Measurements from ENCODE around the gene C22orf31.

GRCh38 chr22:29014773-29015172, 46.9 kb downstream of the C22orf31 start:
- no peak for TF ChIP-seq CTCF (conservative IDR thresholded peaks at IDR 0.05; ENCODE audit: low read depth in 2 of 2)
- no peak for TF ChIP-seq POLR2AphosphoS5 (IDR thresholded peaks at IDR 0.05; ENCODE audit: low read depth)
- no peak for TF ChIP-seq REST (IDR thresholded peaks at IDR 0.05; ENCODE audit: unreplicated experiment)
- TF ChIP-seq EZH2phosphoT487 (IDR thresholded peaks at IDR 0.05; ENCODE audit: unreplicated experiment) = no peak
- TF ChIP-seq ZNF331 (CRISPR knock-in tag; IDR thresholded peaks at IDR 0.05; ENCODE audit: low read depth) = no peak
- TF ChIP-seq EZH2 (IDR thresholded peaks at IDR 0.05; ENCODE audit: low read depth, unreplicated experiment) = no peak
